GM12875 (cell line): ENCODE measurements around the gene FYTTD1.

Experiments
- H3K4me3 ChIP-seq: one replicate; pipeline ENCODE4 v1.5.1; 2011; ENCODE audit warnings: low read depth, low read length, control low read depth
- TF ChIP-seq, protein P1 (sequence below): IDR thresholded peaks from 2 replicates; pipeline ENCODE4 v1.5.1; 2011; ENCODE audit warnings: low read depth, mild to moderate bottlenecking, control low read depth, inconsistent platforms, low read length, moderate library complexity, borderline replicate concordance; ENCODE audit not compliant: insufficient read depth

FYTTD1 gene

DNA sequence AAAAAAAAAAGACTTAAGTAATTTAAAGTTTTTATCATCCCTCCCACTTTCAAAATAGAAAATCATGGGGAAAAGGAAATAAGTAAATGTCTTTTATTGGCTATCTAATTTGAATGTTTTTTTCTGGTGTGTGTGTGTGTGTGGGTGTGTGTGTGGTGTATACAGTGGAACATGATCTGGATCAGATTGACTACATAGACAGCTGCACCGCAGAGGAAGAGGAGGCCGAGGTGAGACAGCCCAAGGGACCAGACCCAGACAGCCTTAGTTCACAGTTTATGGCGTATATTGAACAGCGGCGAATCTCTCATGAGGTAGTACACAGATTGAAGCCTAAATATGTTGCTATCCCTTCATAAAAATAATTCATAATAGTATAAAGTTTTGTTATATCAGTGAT is 85.8 kb downstream of the FYTTD1 start:
- H3K4me3 ChIP-seq, result no peak overlapping the region
- TF ChIP-seq, protein P1, sequence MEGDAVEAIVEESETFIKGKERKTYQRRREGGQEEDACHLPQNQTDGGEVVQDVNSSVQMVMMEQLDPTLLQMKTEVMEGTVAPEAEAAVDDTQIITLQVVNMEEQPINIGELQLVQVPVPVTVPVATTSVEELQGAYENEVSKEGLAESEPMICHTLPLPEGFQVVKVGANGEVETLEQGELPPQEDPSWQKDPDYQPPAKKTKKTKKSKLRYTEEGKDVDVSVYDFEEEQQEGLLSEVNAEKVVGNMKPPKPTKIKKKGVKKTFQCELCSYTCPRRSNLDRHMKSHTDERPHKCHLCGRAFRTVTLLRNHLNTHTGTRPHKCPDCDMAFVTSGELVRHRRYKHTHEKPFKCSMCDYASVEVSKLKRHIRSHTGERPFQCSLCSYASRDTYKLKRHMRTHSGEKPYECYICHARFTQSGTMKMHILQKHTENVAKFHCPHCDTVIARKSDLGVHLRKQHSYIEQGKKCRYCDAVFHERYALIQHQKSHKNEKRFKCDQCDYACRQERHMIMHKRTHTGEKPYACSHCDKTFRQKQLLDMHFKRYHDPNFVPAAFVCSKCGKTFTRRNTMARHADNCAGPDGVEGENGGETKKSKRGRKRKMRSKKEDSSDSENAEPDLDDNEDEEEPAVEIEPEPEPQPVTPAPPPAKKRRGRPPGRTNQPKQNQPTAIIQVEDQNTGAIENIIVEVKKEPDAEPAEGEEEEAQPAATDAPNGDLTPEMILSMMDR, result no peak

DNA sequence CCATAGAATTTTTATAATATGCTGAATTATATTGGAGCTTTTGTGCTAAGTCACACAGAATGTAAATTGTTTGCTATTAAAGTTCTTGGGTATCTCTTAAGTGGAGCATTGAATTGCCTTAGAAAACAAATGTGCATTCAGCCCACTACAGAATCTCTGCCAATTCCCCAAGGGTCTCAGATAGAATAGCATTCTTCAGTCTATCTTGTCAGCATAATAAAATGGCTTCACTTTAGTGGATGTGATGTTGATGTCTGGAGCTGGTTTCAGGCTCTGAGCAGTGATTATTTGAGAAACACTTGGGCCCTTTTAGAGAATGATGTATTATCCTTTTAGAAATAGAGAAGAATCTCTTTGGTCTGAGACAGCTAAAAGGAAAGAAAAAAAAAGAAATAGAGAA is 86.6 kb downstream of the FYTTD1 start:
- no peak overlapping the region for H3K4me3 ChIP-seq
- TF ChIP-seq, protein P1, result no peak
